ENCODE results near the gene PACS2. TPM values are rescaled to one million over a fixed set of nuclear protein-coding genes. Genes with fewer than 3 reads are reported as not detected.

PACS2 gene
- total and polyA plus RNA-seq, 2 experiments from 2014 or later = 41.1 to 54.5 TPM

- Histone ChIP-seq H3K9me3 (ENCODE audit: low read depth) (no peaks in the 10 kb centered on the region), H3K4me1 (ENCODE audit: insufficient read depth) (no peaks in the 10 kb centered on the region), H3K27ac (no peak overlapping the region), H4K20me1 (ENCODE audit: insufficient read depth, poor library complexity, severe bottlenecking) (no peaks in the 10 kb centered on the region), H3K4me3 (no peak overlapping the region), H3K27me3 (no peaks in the 10 kb centered on the region), H3K36me3 (replicated peaks; ENCODE audit: insufficient read depth, low read depth) (no peaks in the 10 kb centered on the region), H3K9me2 (replicated peaks; ENCODE audit: insufficient read depth) (no peaks in the 10 kb centered on the region), H3K79me2 (no peaks in the 10 kb centered on the region), H2AFZ (no peak overlapping the region), H3K4me2 (no peak overlapping the region)
- no peak for DNase-seq (ENCODE audit: low spot score)
- TF ChIP-seq EZH2 (IDR thresholded peaks at IDR 0.05; ENCODE audit: borderline replicate concordance) = no peak
- no peak for TF ChIP-seq EZH2phosphoT487 (IDR thresholded peaks at IDR 0.05; ENCODE audit: low read depth, severe bottlenecking, unreplicated experiment)
- TF ChIP-seq, protein P1, sequence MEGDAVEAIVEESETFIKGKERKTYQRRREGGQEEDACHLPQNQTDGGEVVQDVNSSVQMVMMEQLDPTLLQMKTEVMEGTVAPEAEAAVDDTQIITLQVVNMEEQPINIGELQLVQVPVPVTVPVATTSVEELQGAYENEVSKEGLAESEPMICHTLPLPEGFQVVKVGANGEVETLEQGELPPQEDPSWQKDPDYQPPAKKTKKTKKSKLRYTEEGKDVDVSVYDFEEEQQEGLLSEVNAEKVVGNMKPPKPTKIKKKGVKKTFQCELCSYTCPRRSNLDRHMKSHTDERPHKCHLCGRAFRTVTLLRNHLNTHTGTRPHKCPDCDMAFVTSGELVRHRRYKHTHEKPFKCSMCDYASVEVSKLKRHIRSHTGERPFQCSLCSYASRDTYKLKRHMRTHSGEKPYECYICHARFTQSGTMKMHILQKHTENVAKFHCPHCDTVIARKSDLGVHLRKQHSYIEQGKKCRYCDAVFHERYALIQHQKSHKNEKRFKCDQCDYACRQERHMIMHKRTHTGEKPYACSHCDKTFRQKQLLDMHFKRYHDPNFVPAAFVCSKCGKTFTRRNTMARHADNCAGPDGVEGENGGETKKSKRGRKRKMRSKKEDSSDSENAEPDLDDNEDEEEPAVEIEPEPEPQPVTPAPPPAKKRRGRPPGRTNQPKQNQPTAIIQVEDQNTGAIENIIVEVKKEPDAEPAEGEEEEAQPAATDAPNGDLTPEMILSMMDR (IDR thresholded peaks at IDR 0.05; ENCODE audit: poor library complexity) = no peak
- 98% methylated on average over 26 of the region's 27 CpGs for whole genome bisulfite sequencing (ENCODE audit: low lambda C conversion rate, missing lambda C conversion rate)
Measured at GRCh38 chr14:105381446-105382342, 67.1 kb downstream of the PACS2 start.

- Histone ChIP-seq H3K4me3 (no peak overlapping the region), H3K4me1 (ENCODE audit: insufficient read depth) (no peaks in the 10 kb centered on the region), H3K27me3 (no peaks in the 10 kb centered on the region), H3K79me2 (no peaks in the 10 kb centered on the region), H3K9me2 (replicated peaks; ENCODE audit: insufficient read depth) (no peaks in the 10 kb centered on the region), H4K20me1 (ENCODE audit: insufficient read depth, poor library complexity, severe bottlenecking) (no peaks in the 10 kb centered on the region), H3K27ac (no peak overlapping the region), H3K4me2 (no peak overlapping the region), H3K9me3 (ENCODE audit: low read depth) (no peaks in the 10 kb centered on the region), H3K36me3 (replicated peaks; ENCODE audit: insufficient read depth, low read depth) (no peaks in the 10 kb centered on the region), H2AFZ (no peak overlapping the region)
- over 99% methylated on average over 26 of the region's 26 CpGs for WGBS (ENCODE audit: low lambda C conversion rate, missing lambda C conversion rate)
- TF ChIP-seq EZH2 (IDR thresholded peaks at IDR 0.05; ENCODE audit: borderline replicate concordance) = no peak
- TF ChIP-seq EZH2phosphoT487 (IDR thresholded peaks at IDR 0.05; ENCODE audit: low read depth, severe bottlenecking, unreplicated experiment) = no peak
- TF ChIP-seq, protein P1 (IDR thresholded peaks at IDR 0.05; ENCODE audit: poor library complexity) = no peak
- no peak for DNase-seq (ENCODE audit: low spot score)
Measured at GRCh38 chr14:105382343-105383082, 68.0 kb downstream of the PACS2 start.

DNA sequence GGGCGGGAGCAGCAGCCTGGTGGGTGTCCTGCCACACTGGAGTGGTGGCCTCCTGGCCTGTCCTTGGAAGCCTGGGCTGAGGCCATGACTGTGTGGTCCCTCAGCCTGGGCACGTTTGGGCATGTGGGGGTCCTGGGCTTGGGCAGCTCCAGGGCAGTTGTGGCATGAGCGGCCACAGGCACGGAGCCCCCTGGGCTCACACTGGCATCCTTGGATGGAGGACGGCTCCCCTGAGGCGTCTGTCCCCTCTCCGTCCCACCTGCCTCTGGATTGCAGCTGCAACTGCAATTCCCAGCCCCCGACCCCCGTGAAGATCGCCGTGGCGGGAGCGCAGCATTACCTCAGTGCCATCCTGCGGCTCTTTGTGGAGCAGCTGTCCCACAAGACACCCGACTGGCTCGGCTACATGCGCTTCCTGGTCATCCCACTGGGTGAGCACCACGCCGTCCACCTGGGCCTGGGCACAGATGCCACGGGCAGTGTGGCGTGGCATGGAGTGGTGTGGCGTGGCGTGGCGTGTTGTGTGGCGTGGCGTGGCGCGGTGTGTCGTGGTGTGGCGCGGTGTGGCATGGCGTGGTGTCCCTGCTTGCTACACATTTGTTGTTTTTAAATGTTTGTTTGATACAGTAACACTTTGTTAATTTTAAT, 68.7 kb downstream of the PACS2 start:
- Histone ChIP-seq H3K9me3 (ENCODE audit: low read depth) (no peaks in the 10 kb centered on the region), H2AFZ (no peak overlapping the region), H3K4me1 (ENCODE audit: insufficient read depth) (no peaks in the 10 kb centered on the region), H3K27me3 (no peaks in the 10 kb centered on the region), H3K79me2 (no peaks in the 10 kb centered on the region), H4K20me1 (ENCODE audit: insufficient read depth, poor library complexity, severe bottlenecking) (no peaks in the 10 kb centered on the region), H3K4me3 (no peak overlapping the region), H3K27ac (no peak overlapping the region), H3K36me3 (replicated peaks; ENCODE audit: insufficient read depth, low read depth) (no peaks in the 10 kb centered on the region), H3K4me2 (no peak overlapping the region), H3K9me2 (replicated peaks; ENCODE audit: insufficient read depth) (no peaks in the 10 kb centered on the region)
- TF ChIP-seq EZH2 (IDR thresholded peaks at IDR 0.05; ENCODE audit: borderline replicate concordance) = no peak
- no peak for TF ChIP-seq EZH2phosphoT487 (IDR thresholded peaks at IDR 0.05; ENCODE audit: low read depth, severe bottlenecking, unreplicated experiment)
- TF ChIP-seq, protein P1 (IDR thresholded peaks at IDR 0.05; ENCODE audit: poor library complexity) = no peak
- no peak for DNase-seq (ENCODE audit: low spot score)
- 98% methylated on average over 32 of the region's 32 CpGs for WGBS (ENCODE audit: low lambda C conversion rate, missing lambda C conversion rate)
